Liver (tissue), 2 donors: ENCODE results near the gene TERT.

Experiments
- JUND ChIP-seq, 2 donors: IDR thresholded peaks; 2 replicates each; pipeline ENCODE4 v1.6.1; 2016; ENCODE audit warnings: antibody characterized with exemption in 2 of 2
- MAX ChIP-seq: IDR thresholded peaks from 2 replicates; pipeline ENCODE4 v1.6.1; 2016; ENCODE audit warnings: antibody characterized with exemption
- ZBTB33 ChIP-seq: IDR thresholded peaks from 2 replicates; pipeline ENCODE4 v1.6.1; 2016; ENCODE audit warnings: antibody characterized with exemption
- donor health status: healthy.

GRCh38 chr5:1239505-1240251 is 55.2 kb downstream of the TERT start:
- TF ChIP-seq ZBTB33 (no peak), MAX (no peak), JUND (IDR thresholded peaks at IDR 0.05) (no peak)
